GM21390 (cell line): ENCODE measurements around the gene HSPA8.
"Not testable (repeated sequence)": the region's sequence is repeated elsewhere in the genome, so short reads cannot be mapped to it uniquely, and the experiment has no call there.

Experiments used
- ATAC-seq: cut with Tn5 transposase; IDR thresholded peaks from one replicate; pipeline ENCODE4 v1.9.1; 2021; ENCODE audit not compliant: unreplicated experiment

HSPA8 gene

GRCh38 chr11:123061403-123062157, at the start of gene HSPA8:
Gene HSPA8, minus strand, starts transcription at chr11:123062136. Its CDS starts 812 bp downstream, at chr11:123061324.
- peak; percentile 5 for ATAC-seq

- ATAC-seq = no peak
Observed at GRCh38 chr11:123111465-123111864, 49.5 kb upstream of the HSPA8 start.

GRCh38 chr11:123110397-123110796, 48.5 kb upstream of the HSPA8 start:
- no peak for ATAC-seq

GRCh38 chr11:123107945-123108495, 46.1 kb upstream of the HSPA8 start:
- ATAC-seq = no peak

GRCh38 chr11:123104697-123105096, 42.8 kb upstream of the HSPA8 start:
- no peak for ATAC-seq

- no peak for ATAC-seq
Observed at GRCh38 chr11:123103326-123103980, 41.5 kb upstream of the HSPA8 start.

DNA sequence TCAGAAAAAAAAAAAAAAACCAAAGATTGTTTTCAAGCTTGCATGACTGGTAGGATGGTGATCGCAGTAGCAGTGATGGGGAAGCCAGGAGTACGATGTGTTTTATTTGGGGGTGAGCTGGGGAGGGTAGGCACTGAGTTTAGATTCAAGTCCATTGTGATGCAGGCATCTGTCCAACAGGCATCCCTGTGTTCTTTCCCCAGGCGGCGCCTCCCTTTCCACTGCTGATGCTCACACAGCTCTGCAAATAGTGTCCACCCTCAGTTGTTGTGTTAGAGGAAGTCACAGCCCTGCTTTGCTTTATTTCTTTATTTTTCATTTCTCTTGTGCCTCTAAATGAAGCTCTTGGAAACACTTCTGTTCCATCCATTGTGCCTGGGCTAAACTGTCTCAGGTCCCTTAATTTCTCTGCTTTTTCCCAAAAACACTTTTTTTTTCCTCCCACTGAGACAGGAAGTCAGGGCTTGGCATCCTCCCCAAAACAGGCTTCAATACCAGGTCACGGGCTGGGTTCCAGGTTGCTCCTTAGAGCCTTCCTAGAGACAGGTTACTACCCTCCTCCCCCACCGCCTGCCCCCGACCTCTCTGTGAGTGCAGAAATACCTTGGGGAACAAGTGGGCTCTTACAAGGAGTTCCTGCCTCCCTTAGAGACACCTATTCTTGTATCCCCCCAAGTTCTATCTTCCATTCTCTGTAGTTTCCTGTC, 38.6 kb upstream of the HSPA8 start:
- ATAC-seq = no peak

GRCh38 chr11:123098990-123099389, 37.1 kb upstream of the HSPA8 start:
- no peak for ATAC-seq

DNA sequence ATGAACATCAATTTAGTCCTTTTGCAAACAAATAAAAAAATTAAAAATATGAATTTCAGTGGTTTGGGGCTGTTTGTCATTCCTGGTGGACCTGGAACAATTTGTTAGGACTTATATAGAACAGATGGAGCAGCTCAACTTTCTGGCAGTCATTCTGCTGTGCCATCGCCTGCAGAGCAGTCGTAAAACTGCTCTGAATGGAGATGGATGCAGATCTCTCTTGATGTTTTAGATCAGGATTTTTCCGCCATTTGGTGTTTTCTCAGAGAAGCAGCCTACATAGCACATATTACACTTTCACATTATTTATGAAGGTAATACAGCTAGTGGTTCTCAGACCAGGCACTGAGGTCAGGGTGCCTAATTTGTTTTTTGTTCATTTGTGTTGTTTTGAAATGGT, 31.8 kb upstream of the HSPA8 start:
- no peak for ATAC-seq

DNA sequence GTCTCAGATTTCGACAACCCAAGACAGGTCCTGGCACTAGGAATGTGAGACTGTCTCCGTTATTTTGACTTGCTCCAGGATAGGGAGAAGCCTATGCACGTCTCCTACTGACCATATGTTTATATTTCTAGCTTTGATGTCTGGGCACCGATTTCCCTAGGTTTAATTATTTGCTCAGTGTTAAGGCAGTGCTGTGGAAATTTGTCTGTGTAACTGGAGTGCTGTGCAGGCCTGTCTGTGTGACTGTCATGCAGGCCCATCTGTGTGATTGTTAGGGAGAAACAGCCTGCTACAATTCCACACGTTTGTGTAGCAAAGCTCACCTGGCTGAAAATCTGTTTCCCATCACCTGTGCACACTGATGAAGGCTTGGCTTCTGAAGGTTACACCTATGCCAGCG, 29.6 kb upstream of the HSPA8 start:
- ATAC-seq = no peak

DNA sequence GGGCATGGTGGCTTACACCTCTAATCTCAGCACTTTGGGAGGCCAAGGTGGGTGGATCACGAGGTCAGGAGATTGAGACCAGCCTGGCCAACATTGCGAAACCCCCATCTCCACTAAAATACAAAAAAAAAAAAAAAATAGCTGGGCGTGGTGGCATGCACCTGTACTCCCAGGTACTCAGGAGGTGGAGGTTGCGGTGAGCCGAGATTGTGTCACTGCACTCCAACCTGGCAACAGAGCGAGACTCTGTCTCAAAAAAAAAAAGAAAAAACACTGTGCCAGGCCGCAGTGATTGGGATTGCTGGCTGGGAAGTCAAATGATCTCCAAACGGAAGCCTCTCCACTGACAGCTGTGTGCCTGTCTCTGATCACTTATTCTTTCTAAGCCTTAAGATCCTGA, 28.2 kb upstream of the HSPA8 start:
- not testable (repeated sequence) for ATAC-seq

DNA sequence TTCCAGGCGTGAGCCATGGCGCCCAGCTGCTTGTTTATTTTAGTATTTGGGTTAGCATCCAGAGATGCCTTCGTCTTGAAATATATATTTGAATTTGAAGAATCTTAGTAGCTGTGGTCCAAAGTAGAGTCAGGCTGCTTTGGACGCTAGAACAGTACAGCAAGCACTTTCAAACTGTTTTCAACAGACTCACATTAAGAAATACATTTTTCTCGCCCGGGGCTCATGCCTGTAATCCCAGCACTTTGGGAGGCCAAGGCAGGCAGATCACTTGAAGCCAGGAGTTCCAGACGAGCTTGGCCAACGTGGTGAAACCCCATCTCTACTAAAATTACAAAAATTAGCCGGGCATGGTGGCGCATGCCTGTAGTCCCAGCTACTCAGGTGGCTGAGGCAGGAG, 27.0 kb upstream of the HSPA8 start:
- ATAC-seq = not testable (repeated sequence)

- peak; percentile 99 for ATAC-seq
Observed at GRCh38 chr11:123087657-123088056, 25.7 kb upstream of the HSPA8 start.

DNA sequence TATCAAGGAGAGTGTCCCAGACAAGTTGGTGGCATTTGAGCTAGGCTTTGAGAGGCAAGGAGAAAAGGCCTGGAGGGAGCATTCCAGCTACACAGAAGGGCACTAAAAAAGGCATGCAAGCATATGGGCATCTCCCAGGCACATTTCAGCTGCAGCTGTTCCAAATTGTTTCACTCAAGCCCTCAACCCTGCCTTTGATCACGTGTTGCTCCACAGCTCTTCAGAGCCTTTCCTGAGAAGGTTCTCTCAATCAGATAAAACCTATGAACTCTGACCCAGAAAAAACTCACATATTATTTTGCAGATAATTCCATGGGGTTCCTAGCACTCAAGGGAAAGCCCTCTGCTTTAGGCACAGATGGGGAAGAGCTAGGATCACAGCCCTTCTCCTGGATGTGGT, 24.4 kb upstream of the HSPA8 start:
- ATAC-seq = no peak

- ATAC-seq = no peak
Observed at GRCh38 chr11:123085497-123085896, 23.6 kb upstream of the HSPA8 start.

- ATAC-seq = no peak
Observed at GRCh38 chr11:123084454-123084853, 22.5 kb upstream of the HSPA8 start.

GRCh38 chr11:123083623-123084029, 21.7 kb upstream of the HSPA8 start:
- ATAC-seq = no peak

DNA sequence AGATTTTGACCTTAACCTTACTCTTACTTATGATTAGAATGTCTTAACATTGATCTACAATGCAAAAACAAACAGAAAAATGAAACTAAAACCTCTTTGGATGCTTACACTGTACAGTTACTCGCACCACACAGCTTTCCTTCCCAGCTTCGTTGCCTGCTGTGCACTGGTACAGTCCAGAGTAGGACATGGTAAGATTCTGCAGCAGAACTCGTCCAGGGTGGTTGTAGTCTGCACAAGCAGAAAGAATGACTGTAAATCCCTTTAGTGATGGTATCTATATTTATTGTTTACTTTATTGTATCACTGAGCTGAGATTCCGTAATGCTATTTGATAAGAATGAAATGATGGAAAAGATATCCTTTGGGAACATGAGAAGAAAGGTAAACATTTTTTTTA, 21.0 kb upstream of the HSPA8 start:
- no peak for ATAC-seq

- ATAC-seq = no peak
Observed at GRCh38 chr11:123080015-123080414, 18.1 kb upstream of the HSPA8 start.

DNA sequence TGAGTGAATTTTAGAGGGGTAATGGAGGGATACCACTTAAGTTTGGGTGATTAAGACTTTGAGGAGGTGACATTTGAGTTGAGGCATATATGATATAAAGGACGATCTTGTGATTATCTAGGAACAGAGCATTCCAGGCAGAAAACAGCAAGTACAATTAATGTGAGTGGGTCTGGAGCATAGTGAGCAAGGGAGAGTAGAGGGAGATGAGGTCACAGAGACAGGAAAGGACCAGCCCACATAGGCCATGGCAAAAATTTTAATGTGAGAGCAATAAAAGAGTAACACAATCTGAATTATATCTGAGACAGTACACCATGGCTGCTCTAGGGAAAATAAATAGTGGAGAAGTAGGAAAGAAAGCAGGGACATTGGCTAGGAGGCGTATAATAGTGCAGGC, 14.5 kb upstream of the HSPA8 start:
- no peak for ATAC-seq

GRCh38 chr11:123073343-123074057, 11.6 kb upstream of the HSPA8 start:
- no peak for ATAC-seq
